Ovary (tissue), 9 donors: ENCODE data around the gene ZNF445. TPM values are rescaled to one million over a fixed set of nuclear protein-coding genes. Genes with fewer than 3 reads are reported as not detected.
"Not testable (repeated sequence)": the region's sequence is repeated elsewhere in the genome, so short reads cannot be mapped to it uniquely, and the experiment has no call there.

Source experiments
- DNase-seq, 5 donors: peaks; one replicate each; pipeline ENCODE4 v3.0.0-alpha.2; 2019 to 2020
- H3K27ac ChIP-seq, 2 donors: fragments of 200-600 bp; one replicate each; pipeline versions ENCODE4 v1.5.1 to v1.8.0; 2019 to 2022
- H3K27me3 ChIP-seq: fragments of 200-600 bp; one replicate; pipeline ENCODE4 v1.8.0; 2022
- H3K36me3 ChIP-seq: fragments of 200-600 bp; sonication (generic); one replicate; pipeline ENCODE4 v1.5.1; 2019
- H3K4me1 ChIP-seq: one replicate; pipeline ENCODE4 v1.8.1; 2013; ENCODE audit warnings: mild to moderate bottlenecking, moderate library complexity; ENCODE audit not compliant: insufficient read depth
- H3K4me3 ChIP-seq: fragments of 200-600 bp; sonication (generic); one replicate; pipeline ENCODE4 v1.5.1; 2017
- H3K9me3 ChIP-seq, 2 donors: fragments of 200-600 bp in 1 of 2; sonication (generic) in 1 of 2; one replicate each; pipeline versions ENCODE4 v1.5.1 to v1.8.1; 2013 to 2019; ENCODE audit warnings: mild to moderate bottlenecking in 1 of 2, moderate library complexity in 1 of 2
- EP300 ChIP-seq: sonication (generic); formaldehyde crosslinking; IDR thresholded peaks from one replicate; pipeline ENCODE4 v1.6.1; 2017; ENCODE audit warnings: antibody characterized with exemption
- POLR2A ChIP-seq: fragments of 450-650 bp; IDR thresholded peaks from one replicate; pipeline ENCODE4 v1.6.1; 2017; ENCODE audit warnings: antibody characterized with exemption, mild to moderate bottlenecking, moderate library complexity
- WGBS, 3 donors: extraction: QIAGEN DNeasy Blood & Tissue Kit in 1 of 3; methylation state at CpG; one replicate each; pipeline versions ENCODE4 v1.1.5 to v1.1.7; 2013 to 2017; 5-methylcytosine and 5-hydroxymethylcytosine counted together
- intact Hi-C, 4 donors: fragments of 100-400 bp; cut with DNase I; formaldehyde crosslinking; loops; one replicate each; pipeline versions ENCODE4 v1.11.0 to v1.15.1; 2022 to 2023
- polyA plus RNA-seq, 2 donors: library from polyadenylated mRNA; stranded (reverse); fragments of 200-250 nt in 1 of 2; fragments of 350-450 nt in 1 of 2; fragmentation: Illumina TruSeq in 1 of 2; extraction: RNeasy Lipid Tissue Mini Kit (QIAGEN cat#74804) in 1 of 2; gene quantifications; one replicate each; pipeline ENCODE4 v1.2.3, GENCODE V29; 2013 to 2014
- total RNA-seq, 7 donors: library from RNA; depleted of rRNA in 2 of 7; stranded (reverse); fragments of >200 nt in 2 of 7; fragmentation: NEBNext Ultra II Directional in 3 of 7; extraction: Animal tissue kit (Norgen Biotek cat#: 25700) in 3 of 7; gene quantifications; one replicate each; pipeline versions ENCODE4 v1.1.0 to v1.2.4, GENCODE V29; 2016 to 2023
- TF ChIP-seq, protein P1 (sequence below), 3 donors: fragments of 450-650 bp in 2 of 3; fragments of 200-600 bp in 1 of 3; IDR thresholded peaks; one replicate each; pipeline versions ENCODE4 v1.5.1 to v1.8.0; 2016 to 2022; ENCODE audit warnings: antibody characterized with exemption in 3 of 3, mild to moderate bottlenecking in 1 of 3
- donor health status: DM: no; HTN: no; CAD: no; lungs with moderate emphysema.
- donor health status: DM: no; HTN: no; CAD: no.
- donor health status: Bipolar disorder and iron deficiency.
- donor health status: DM: yes; HTN: yes; CAD: no.
- donor health status: DM: no; HTN: no; CAD: no.
- donor health status: DM: yes; HTN: yes; CAD: no.

The ZNF445 gene
- total and polyA plus RNA-seq, 9 donors = 5.2 to 30.3 (median 25.2) TPM

DNA sequence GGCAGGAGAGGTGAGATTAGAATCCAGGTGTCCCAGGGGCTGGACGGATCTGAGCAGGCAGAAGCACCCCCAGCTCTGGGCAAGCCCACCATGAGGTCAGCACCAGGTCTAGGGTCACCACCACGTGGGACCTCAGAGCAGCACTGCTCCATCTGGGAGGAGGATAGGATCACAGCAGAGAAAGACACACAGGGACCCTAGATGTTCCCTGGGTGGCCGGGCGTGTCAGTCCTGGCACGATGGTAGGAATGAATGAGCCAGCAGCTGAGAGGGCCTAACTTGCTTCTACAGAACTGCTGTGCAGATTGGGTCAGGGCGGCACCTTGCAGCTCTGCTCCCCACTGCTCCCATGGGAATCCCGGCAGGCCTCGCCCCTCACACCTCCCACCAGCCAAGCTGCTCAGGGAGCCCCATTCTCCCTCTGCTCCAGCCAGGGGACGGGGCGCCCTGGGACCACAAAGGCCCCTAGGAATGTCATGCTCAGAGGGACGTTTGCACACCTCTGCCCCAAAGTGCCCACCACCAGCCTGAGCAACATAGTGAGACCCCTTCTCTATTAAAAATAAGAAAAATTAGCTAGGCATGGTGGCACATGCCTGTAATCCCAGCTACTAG, 66.3 kb downstream of the ZNF445 start:
- no peaks in the 10 kb centered on the region for H3K4me1 ChIP-seq
- no peaks in the 10 kb centered on the region for H3K9me3 ChIP-seq
- H3K27ac ChIP-seq = no peak overlapping the region
- TF ChIP-seq, protein P1, sequence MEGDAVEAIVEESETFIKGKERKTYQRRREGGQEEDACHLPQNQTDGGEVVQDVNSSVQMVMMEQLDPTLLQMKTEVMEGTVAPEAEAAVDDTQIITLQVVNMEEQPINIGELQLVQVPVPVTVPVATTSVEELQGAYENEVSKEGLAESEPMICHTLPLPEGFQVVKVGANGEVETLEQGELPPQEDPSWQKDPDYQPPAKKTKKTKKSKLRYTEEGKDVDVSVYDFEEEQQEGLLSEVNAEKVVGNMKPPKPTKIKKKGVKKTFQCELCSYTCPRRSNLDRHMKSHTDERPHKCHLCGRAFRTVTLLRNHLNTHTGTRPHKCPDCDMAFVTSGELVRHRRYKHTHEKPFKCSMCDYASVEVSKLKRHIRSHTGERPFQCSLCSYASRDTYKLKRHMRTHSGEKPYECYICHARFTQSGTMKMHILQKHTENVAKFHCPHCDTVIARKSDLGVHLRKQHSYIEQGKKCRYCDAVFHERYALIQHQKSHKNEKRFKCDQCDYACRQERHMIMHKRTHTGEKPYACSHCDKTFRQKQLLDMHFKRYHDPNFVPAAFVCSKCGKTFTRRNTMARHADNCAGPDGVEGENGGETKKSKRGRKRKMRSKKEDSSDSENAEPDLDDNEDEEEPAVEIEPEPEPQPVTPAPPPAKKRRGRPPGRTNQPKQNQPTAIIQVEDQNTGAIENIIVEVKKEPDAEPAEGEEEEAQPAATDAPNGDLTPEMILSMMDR (IDR thresholded peaks at IDR 0.05) = no peak
- no peak for TF ChIP-seq EP300
- TF ChIP-seq POLR2A = no peak
- H3K36me3 ChIP-seq = no peaks in the 10 kb centered on the region
- intact Hi-C loops = no loop called here
- WGBS, 3 donors = 78 to 82% (median 81%) methylated on average over 11 of the region's 11 CpGs
- H3K27me3 ChIP-seq = no peaks in the 10 kb centered on the region
- DNase-seq = no peak
- no peak overlapping the region for H3K4me3 ChIP-seq

DNA sequence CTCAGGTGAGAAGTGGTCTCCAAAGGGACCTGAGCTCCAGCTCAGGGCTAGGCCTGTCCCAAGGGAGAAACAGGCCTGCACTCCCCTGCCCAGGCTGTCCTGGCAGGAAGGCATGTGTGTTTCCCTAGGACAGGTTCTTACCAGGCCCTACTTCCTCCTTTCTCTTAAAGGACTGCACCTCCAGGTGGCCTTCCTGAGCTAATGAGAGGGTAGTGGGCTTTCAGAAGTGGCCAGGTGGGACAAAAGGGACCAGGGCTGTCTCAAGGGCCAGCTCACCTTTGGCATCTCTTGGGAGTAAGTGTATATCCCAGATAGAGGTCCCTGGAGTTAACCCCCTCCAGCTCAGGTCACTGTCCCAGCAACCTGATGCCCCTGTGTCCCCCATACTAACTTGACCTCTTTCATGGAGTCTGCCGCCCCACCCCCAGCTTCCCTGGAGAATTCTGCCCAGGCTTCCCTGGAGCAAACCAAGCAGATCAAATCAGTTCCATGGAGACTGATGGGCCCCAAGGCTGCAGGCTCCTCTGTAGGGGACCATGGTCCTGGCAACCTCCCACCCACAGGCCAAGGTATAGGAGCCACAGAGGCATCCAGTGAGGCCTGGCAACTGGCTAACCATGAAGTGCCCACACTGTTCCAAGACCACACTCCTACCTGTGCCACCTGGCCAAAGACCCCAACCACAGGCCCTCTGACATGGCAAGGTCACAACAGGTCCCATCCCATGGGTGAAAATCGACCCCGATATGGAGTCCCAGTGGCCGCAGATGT, 67.6 kb downstream of the ZNF445 start:
- H3K9me3 ChIP-seq = no peaks in the 10 kb centered on the region
- no peak for DNase-seq
- TF ChIP-seq EP300 (no peak), POLR2A (no peak)
- no peaks in the 10 kb centered on the region for H3K36me3 ChIP-seq
- intact Hi-C loops = no loop called here
- H3K27me3 ChIP-seq = no peaks in the 10 kb centered on the region
- no peak overlapping the region for H3K27ac ChIP-seq
- WGBS, 3 donors = 83 to 87% (median 84%) methylated on average over 4 of the region's 4 CpGs
- H3K4me1 ChIP-seq = no peaks in the 10 kb centered on the region
- no peak overlapping the region for H3K4me3 ChIP-seq

DNA sequence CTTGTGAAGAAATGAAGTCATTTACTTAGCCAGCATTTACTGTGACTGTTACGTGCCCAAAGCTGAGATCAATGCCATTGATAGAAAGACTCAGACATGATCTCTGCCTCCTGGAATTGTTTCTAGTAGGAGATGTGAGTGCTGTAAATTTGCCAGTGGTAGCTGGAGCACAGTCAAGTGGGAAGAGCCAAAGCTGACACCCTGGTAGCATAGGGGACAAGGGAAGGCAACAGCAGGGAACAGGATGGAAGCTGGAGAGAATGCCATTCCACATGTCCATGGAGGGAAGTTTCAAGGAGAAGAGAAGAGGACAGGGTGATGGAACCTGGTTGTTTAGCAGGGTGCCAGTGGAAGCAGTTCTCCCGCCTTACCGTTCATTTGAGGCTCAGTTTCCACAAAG, 74.9 kb downstream of the ZNF445 start:
- Histone ChIP-seq H3K4me1 (no peaks in the 10 kb centered on the region), H3K27ac (no peak overlapping the region), H3K4me3 (no peak overlapping the region), H3K27me3 (no peaks in the 10 kb centered on the region), H3K9me3 (no peaks in the 10 kb centered on the region), H3K36me3 (no peaks in the 10 kb centered on the region)
- TF ChIP-seq EP300 (no peak), POLR2A (no peak)
- TF ChIP-seq, protein P1 (IDR thresholded peaks at IDR 0.05) = no peak
- no peak for DNase-seq
- 96 to 100% (median 96%) methylated on average over 3 of the region's 3 CpGs for WGBS, 3 donors
- intact Hi-C loops = no loop called here

DNA sequence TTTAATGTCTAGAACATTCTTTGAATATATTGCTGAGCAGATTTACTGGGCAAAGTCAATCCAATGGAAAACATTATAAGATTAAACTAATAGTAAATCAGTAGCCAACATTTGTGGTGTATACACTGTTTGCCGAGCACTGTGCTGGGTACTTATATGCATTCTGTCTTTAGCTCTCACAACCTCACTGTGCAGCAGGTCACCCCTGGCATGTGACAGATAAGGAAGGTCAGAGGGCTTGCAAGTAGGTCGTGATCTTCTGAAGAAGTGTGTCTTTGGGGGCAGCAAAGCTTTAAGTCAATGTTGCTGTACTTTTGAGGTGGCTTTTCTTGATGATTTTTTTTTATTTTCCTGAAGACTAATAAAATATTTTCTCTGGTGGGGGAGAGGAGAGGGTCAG, 76.7 kb downstream of the ZNF445 start:
- Histone ChIP-seq H3K36me3 (no peaks in the 10 kb centered on the region), H3K27ac (no peak overlapping the region), H3K9me3 (no peaks in the 10 kb centered on the region), H3K27me3 (no peaks in the 10 kb centered on the region), H3K4me3 (no peak overlapping the region), H3K4me1 (peaks cover 1% of the 10 kb centered on the region)
- 63 to 74% (median 66%) methylated on average over 2 of the region's 2 CpGs for WGBS, 3 donors
- no peak for TF ChIP-seq EP300
- TF ChIP-seq, protein P1 (IDR thresholded peaks at IDR 0.05) = no peak
- no peak for TF ChIP-seq POLR2A
- intact Hi-C loops = no loop called here
- no peak for DNase-seq

DNA sequence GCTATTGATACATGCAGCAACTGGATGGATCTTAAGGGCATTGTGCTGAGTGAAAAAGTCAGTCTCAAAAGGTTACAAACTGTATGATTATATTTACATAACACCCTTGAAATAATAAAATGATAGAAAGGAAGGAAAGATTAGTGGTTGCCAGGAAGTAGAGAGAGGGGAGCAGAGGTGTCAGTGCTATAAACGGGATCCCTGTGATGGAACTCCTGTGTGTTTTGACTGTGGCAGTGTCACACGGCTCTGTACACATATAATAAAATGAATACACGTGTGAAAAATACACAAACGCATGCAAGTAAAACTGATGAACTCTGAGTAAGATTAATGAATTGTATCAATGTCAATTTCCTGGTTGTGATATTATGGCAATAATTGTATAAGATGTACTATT, 78.6 kb downstream of the ZNF445 start:
- Histone ChIP-seq H3K27me3 (no peaks in the 10 kb centered on the region), H3K4me3 (no peak overlapping the region), H3K27ac (no peak overlapping the region), H3K36me3 (no peaks in the 10 kb centered on the region), H3K9me3 (no peaks in the 10 kb centered on the region), H3K4me1 (peaks cover 4% of the 10 kb centered on the region)
- DNase-seq = no peak
- intact Hi-C loops = loop anchor here in 1 of 4 donors (10.0 kb wide), 1 partner anchor 64 kb away; the partner anchor contains the start of gene TCAIM
- 80 to 87% (median 83%) methylated on average over 4 of the region's 4 CpGs for WGBS, 3 donors
- TF ChIP-seq POLR2A = no peak
- TF ChIP-seq, protein P1 (IDR thresholded peaks at IDR 0.05) = no peak
- TF ChIP-seq EP300 = no peak

DNA sequence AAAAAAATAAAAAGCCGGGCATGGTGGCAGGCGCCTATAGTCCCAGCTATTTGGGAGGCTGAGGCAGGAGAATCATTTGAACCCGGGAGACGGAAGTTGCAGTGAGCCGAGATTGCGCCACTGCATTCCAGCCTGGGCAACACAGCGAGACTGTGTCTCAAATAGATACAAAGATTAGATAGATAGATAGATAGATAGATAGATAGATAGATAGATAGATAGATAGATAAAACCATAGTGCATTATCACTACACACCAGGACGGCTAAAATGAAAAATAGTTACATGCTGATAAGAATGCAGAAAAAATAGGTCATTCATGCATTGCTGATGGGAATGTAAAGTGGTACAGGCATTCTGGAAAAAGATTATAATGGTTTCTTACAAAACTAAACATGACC, 79.2 kb downstream of the ZNF445 start:
- not testable (repeated sequence) for H3K9me3 ChIP-seq, H3K4me1 ChIP-seq, H3K27ac ChIP-seq, H3K27me3 ChIP-seq, DNase-seq, H3K36me3 ChIP-seq, H3K4me3 ChIP-seq
- intact Hi-C loops = loop anchor here in 1 of 4 donors (10.0 kb wide), 1 partner anchor 63 kb away; the partner anchor contains the start of gene TCAIM
- 95 to 97% (median 97%) methylated on average over 8 of the region's 8 CpGs for WGBS, 3 donors
